Activated CD8-positive, alpha-beta T cell treated with anti-CD3 and anti-CD28 coated beads, Interleukin-2, amount 10 ng/mL, durations not matched to agents 7 days and 5 days (primary cell): Measurements from ENCODE around the gene EVC. TPM values are rescaled to one million over a fixed set of nuclear protein-coding genes. Genes with fewer than 3 reads are reported as not detected.

Source experiments
- ATAC-seq: fragments of 150-1000 bp; cut with Tn5 transposase; one replicate; pipeline ENCODE4 v1.10.0; 2021; ENCODE audit warnings: moderate library complexity
- CTCF ChIA-PET: fragments of 350-600 bp; sonication (Branson Sonifier 250); formaldehyde crosslinking; loops from one replicate; lab custom pipeline; 2021; ENCODE audit warnings: antibody characterized with exemption; lab: Charles Lee
- POLR2A ChIA-PET: fragments of 350-600 bp; sonication (Branson Sonifier 250); formaldehyde crosslinking; loops from one replicate; lab custom pipeline; 2021; ENCODE audit warnings: antibody characterized with exemption; lab: Charles Lee
- DNase-seq: peaks from one replicate; pipeline ENCODE4 v3.0.0-alpha.2; 2020
- H3K27ac Mint-ChIP-seq: one replicate; pipeline ENCODE4 v1.8.0; 2021; ENCODE audit warnings: mild to moderate bottlenecking, mixed read lengths
- H3K27me3 Mint-ChIP-seq: one replicate; pipeline ENCODE4 v1.8.0; 2021; ENCODE audit warnings: low read depth, mixed read lengths
- H3K36me3 Mint-ChIP-seq: one replicate; pipeline ENCODE4 v1.8.0; 2021; ENCODE audit warnings: low read depth, mixed read lengths
- H3K4me1 Mint-ChIP-seq: one replicate; pipeline ENCODE4 v1.8.0; 2021; ENCODE audit warnings: low read depth, mixed read lengths
- H3K4me3 Mint-ChIP-seq: one replicate; pipeline ENCODE4 v1.8.0; 2021; ENCODE audit warnings: mild to moderate bottlenecking, mixed read lengths
- H3K9me3 Mint-ChIP-seq: one replicate; pipeline ENCODE4 v1.8.0; 2022; ENCODE audit warnings: mixed read lengths; ENCODE audit not compliant: insufficient read depth
- total RNA-seq, 2 experiments: library from RNA; stranded (reverse); gene quantifications; one replicate each; pipeline ENCODE4 v1.2.3, GENCODE V29; 2021

EVC gene
- total RNA-seq, 2 experiments from 2014 or later = 1.7 to 1.9 TPM

DNA sequence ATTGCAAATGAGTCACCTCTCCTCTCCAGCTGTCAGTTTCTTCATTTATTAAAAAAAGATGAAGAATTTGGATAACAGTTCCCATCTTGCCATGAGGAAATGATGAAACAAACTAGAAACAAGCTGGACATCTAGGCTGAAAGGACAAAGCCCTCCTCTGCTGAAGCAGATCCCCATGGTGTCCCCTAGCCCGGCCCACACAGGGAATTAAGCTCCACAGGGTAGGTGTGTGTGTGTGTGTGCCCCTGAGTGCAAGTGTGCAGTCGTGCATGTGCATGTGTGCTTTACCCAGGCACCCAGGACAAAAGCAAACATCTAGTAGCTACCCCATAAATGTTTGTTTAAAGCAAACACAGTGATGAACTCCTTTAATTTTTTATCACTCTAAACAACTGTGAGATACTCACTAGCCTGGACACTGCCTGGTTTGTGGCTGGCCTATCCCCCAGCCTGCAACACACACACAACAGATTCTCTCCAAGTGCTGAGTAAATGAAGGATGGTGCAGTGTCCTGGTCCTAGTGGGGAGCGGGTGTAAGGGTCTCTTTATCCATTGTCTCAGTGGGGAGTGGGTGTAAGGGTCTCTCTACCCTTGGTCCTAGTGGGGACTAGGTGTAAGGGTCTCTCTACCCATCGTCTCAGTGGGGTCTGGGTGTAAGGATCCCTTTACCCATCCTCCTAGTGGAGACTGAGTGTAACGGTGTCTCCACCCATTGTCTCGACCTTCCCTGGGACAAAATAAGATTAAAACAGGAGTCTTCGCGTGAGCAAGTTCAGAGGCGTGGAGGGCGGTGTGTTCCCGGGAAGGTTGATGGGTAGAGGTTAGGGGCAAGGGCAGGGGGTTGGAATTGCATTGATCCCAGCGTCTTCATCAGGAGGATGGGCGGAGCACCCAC is 688 bp upstream of the EVC start:
- Mint-ChIP-seq H3K36me3 (peaks cover 3% of the 10 kb centered on the region), H3K4me3 (peak overlapping the region; percentile 47), H3K27me3 (peaks cover 40% of the 10 kb centered on the region), H3K4me1 (peaks cover 6% of the 10 kb centered on the region), H3K27ac (no peak overlapping the region), H3K9me3 (peaks cover 5% of the 10 kb centered on the region)
- no peak for DNase-seq
- POLR2A ChIA-PET = no interaction called here
- CTCF ChIA-PET = no interaction called here
- no peak for ATAC-seq

DNA sequence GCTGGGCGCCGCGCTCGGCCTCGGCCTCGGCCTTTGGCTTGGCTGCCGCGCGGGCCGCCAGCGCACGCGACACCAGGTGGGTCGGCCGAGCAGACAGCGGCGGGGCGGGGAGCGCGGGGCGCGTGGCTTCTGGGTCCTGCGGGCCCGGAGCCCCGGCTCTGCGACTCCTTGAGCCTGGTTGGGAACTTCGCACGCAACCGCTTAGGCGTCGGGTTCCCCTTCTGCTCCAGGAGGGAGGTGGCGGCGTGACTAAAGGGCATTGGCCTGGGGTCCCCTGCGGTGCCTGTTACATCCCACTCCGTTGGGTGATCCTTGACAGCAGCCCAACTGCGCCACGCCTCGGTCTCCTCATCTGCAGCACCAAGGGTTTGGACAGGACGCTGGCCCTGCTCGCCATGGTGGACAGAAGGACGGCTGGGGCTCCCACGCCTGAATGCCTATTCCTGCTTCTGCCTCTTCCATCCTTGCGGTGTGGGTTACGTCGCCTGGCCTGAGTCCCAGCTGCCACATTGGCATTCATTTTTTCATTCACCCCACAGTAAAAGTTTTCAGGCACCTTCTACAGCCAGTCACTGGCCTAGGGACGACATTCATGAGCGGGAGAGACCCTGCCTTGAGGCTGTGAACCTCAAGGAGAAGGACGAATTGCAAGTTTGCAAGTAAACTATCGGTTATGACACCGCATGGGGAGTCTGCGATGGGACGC is 631 bp downstream of the EVC start:
- DNase-seq = no peak
- no peak for ATAC-seq
- H3K4me1 Mint-ChIP-seq = peaks cover 6% of the 10 kb centered on the region
- H3K4me3 Mint-ChIP-seq = peak overlapping the region; percentile 22
- peaks cover 38% of the 10 kb centered on the region for H3K27me3 Mint-ChIP-seq
- ChIA-PET POLR2A (no interaction called here), CTCF (no interaction called here)
- no peak overlapping the region for H3K27ac Mint-ChIP-seq
- H3K36me3 Mint-ChIP-seq = peaks cover 3% of the 10 kb centered on the region
- peaks cover 6% of the 10 kb centered on the region for H3K9me3 Mint-ChIP-seq

DNA sequence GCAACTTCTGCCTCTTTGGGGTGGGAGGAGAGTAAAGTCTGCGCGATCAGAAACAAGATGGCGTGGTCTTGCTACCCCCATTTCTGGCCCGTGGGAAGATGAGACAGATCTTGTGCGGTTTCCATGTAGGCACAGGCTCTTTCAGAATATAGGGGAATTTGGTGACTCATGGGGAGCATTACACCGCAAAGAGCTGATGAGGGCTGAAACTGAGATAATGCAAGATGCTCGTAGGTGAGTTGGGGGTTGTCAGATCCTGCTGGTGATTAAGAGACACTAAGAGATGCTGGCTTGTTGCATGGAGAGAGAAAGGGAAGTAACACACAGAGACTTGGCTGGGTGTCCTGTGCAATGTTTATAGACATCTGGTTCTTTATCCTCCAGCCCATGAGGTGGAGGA is 1.5 kb downstream of the EVC start:
- H3K9me3 Mint-ChIP-seq = peaks cover 10% of the 10 kb centered on the region
- H3K4me3 Mint-ChIP-seq = no peak overlapping the region
- POLR2A ChIA-PET = no interaction called here
- DNase-seq = no peak
- ATAC-seq = no peak
- no peak overlapping the region for H3K27ac Mint-ChIP-seq
- peaks cover under 1% of the 10 kb centered on the region for H3K4me1 Mint-ChIP-seq
- peaks cover 33% of the 10 kb centered on the region for H3K27me3 Mint-ChIP-seq
- CTCF ChIA-PET = no interaction called here
- H3K36me3 Mint-ChIP-seq = peaks cover under 1% of the 10 kb centered on the region

GRCh38 chr4:5712931-5713330 is 1.9 kb downstream of the EVC start:
- POLR2A ChIA-PET = no interaction called here
- Mint-ChIP-seq H3K27ac (no peak overlapping the region), H3K36me3 (no peaks in the 10 kb centered on the region), H3K27me3 (peaks cover 30% of the 10 kb centered on the region), H3K4me1 (no peaks in the 10 kb centered on the region), H3K9me3 (peaks cover 10% of the 10 kb centered on the region), H3K4me3 (no peak overlapping the region)
- ATAC-seq (no peak), DNase-seq (no peak)
- CTCF ChIA-PET = no interaction called here

GRCh38 chr4:5713861-5714260 is 2.9 kb downstream of the EVC start:
- Mint-ChIP-seq H3K9me3 (peaks cover 10% of the 10 kb centered on the region), H3K27me3 (peaks cover 28% of the 10 kb centered on the region), H3K4me3 (no peak overlapping the region), H3K27ac (no peak overlapping the region), H3K4me1 (no peaks in the 10 kb centered on the region), H3K36me3 (no peaks in the 10 kb centered on the region)
- CTCF ChIA-PET = no interaction called here
- DNase-seq = no peak
- POLR2A ChIA-PET = no interaction called here
- no peak for ATAC-seq

DNA sequence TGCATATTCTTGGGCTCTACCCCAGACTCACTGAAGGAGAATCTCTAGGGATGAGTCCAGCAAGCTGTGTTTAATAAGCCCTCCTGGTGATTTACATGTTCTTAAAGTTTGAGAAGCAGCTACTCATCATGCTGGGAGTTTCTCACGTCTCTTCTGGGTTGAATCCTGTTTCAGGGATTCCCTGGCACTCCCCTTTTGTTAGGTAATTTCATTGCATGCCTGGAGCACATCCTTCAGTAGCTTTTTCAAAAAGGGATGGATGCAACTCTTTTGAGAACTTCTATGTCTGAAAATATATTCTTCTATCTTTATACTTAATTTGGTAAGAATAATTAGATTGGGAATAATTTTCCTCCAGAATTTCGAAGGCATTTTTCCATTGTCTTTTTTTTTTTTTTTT is 4.4 kb downstream of the EVC start:
- ChIA-PET CTCF (no interaction called here), POLR2A (no interaction called here)
- Mint-ChIP-seq H3K4me3 (no peak overlapping the region), H3K27me3 (peaks cover 20% of the 10 kb centered on the region), H3K4me1 (no peaks in the 10 kb centered on the region), H3K36me3 (no peaks in the 10 kb centered on the region), H3K9me3 (peaks cover 10% of the 10 kb centered on the region), H3K27ac (no peak overlapping the region)
- ATAC-seq (no peak), DNase-seq (no peak)

GRCh38 chr4:5716391-5716790 is 5.4 kb downstream of the EVC start:
- H3K4me1 Mint-ChIP-seq = no peaks in the 10 kb centered on the region
- POLR2A ChIA-PET = no interaction called here
- DNase-seq (no peak), ATAC-seq (no peak)
- CTCF ChIA-PET = no interaction called here
- H3K9me3 Mint-ChIP-seq = peaks cover 10% of the 10 kb centered on the region
- H3K27me3 Mint-ChIP-seq = peaks cover 14% of the 10 kb centered on the region
- H3K36me3 Mint-ChIP-seq = no peaks in the 10 kb centered on the region
- no peak overlapping the region for H3K27ac Mint-ChIP-seq
- no peak overlapping the region for H3K4me3 Mint-ChIP-seq

GRCh38 chr4:5717449-5718158 is 6.6 kb downstream of the EVC start:
- ATAC-seq = no peak
- POLR2A ChIA-PET = no interaction called here
- CTCF ChIA-PET = no interaction called here

GRCh38 chr4:5718411-5718810 is 7.4 kb downstream of the EVC start:
- no peaks in the 10 kb centered on the region for H3K4me1 Mint-ChIP-seq
- H3K4me3 Mint-ChIP-seq = no peak overlapping the region
- H3K9me3 Mint-ChIP-seq = peaks cover 10% of the 10 kb centered on the region
- H3K27ac Mint-ChIP-seq = no peak overlapping the region
- H3K36me3 Mint-ChIP-seq = no peaks in the 10 kb centered on the region
- peaks cover 2% of the 10 kb centered on the region for H3K27me3 Mint-ChIP-seq
- POLR2A ChIA-PET = no interaction called here
- DNase-seq (no peak), ATAC-seq (no peak)
- CTCF ChIA-PET = no interaction called here

More at GRCh38 chr4:5717449-5718158, 6.6 kb downstream of the EVC start:
- no peak for DNase-seq
- H3K9me3 Mint-ChIP-seq = peaks cover 10% of the 10 kb centered on the region
- no peak overlapping the region for H3K27ac Mint-ChIP-seq
- H3K27me3 Mint-ChIP-seq = peaks cover 4% of the 10 kb centered on the region
- no peaks in the 10 kb centered on the region for H3K36me3 Mint-ChIP-seq
- no peak overlapping the region for H3K4me3 Mint-ChIP-seq
- H3K4me1 Mint-ChIP-seq = no peaks in the 10 kb centered on the region

- H3K9me3 Mint-ChIP-seq = peaks cover 10% of the 10 kb centered on the region
- H3K36me3 Mint-ChIP-seq = no peaks in the 10 kb centered on the region
- no peaks in the 10 kb centered on the region for H3K27me3 Mint-ChIP-seq
- ATAC-seq (no peak), DNase-seq (no peak)
- ChIA-PET POLR2A (no interaction called here), CTCF (no interaction called here)
- no peak overlapping the region for H3K27ac Mint-ChIP-seq
- H3K4me1 Mint-ChIP-seq = no peaks in the 10 kb centered on the region
- no peak overlapping the region for H3K4me3 Mint-ChIP-seq
Measured at GRCh38 chr4:5719350-5720055, 8.5 kb downstream of the EVC start.

- ATAC-seq (no peak), DNase-seq (no peak)
- Mint-ChIP-seq H3K27me3 (no peaks in the 10 kb centered on the region), H3K27ac (no peak overlapping the region), H3K36me3 (no peaks in the 10 kb centered on the region), H3K4me3 (no peak overlapping the region), H3K9me3 (peaks cover 5% of the 10 kb centered on the region), H3K4me1 (no peaks in the 10 kb centered on the region)
- CTCF ChIA-PET = no interaction called here
- POLR2A ChIA-PET = no interaction called here
Measured at GRCh38 chr4:5720157-5720850, 9.3 kb downstream of the EVC start.
